ENCODE results near the gene CHD9NB.
A peak's percentile ranks its signal among the peaks of the same experiment; 100 is the strongest.

The CHD9NB gene

DNA sequence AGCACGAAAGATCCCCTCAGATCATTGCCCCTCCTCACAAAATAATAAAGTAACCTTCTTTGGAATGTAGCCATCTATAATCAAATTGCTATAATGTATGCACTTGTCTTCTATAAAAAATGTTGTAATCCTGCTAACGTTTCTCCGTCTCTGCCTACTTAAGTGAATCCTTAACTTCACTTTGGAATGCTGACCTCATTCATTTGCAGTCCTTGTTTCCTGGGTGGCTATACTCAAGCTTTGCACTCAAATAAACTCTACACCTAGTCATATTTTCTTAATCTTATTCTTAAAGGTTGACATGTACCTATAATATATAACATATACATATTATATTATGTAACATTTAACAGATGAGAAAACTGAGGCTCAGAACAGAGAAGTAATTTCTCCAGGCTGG is 22.7 kb downstream of the CHD9NB start:
- no peak for DNase-seq

DNA sequence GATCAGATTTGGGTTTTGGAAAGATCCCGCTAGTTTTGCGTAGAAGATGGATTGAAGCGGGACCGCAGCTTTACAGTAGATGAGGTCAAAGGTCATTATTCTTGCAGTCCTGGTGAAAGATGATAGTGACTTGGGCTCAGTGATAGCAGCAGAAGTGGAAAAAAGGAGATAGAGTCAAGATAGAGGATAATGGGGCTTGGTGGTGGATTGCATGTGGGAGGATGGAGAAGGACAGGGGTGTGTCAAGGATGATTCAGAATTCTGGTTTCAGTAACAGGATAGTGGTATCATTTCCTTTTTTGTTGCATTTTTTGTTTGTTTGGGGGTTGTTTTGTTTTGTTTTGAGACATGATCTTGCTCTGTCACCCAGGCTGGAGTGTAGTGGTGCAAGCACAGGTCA is 28.7 kb downstream of the CHD9NB start:
- peak in 3 of 4 experiments; percentile 21 to 38 (median 30) for DNase-seq

DNA sequence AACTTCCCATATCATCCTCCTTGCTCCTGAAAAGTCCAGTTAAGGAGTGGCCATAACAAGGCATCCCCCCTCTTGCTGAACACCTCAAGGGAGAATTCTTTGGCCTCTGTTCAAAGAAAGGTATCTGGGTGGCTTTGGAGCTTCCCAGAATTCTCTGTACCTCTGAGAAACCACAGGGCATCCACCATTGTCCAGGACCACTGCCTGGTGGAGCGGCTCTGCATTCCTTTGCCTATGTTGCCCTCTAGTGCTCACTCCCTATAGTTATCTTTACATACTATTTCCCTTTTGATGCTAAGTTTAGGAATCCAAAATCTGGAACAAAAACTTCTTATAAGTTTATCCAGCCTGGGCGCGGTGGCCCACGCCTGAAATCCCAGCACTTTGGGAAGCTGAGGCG is 30.3 kb downstream of the CHD9NB start:
- DNase-seq = peak; percentile 40 to 68 (median 56)

DNA sequence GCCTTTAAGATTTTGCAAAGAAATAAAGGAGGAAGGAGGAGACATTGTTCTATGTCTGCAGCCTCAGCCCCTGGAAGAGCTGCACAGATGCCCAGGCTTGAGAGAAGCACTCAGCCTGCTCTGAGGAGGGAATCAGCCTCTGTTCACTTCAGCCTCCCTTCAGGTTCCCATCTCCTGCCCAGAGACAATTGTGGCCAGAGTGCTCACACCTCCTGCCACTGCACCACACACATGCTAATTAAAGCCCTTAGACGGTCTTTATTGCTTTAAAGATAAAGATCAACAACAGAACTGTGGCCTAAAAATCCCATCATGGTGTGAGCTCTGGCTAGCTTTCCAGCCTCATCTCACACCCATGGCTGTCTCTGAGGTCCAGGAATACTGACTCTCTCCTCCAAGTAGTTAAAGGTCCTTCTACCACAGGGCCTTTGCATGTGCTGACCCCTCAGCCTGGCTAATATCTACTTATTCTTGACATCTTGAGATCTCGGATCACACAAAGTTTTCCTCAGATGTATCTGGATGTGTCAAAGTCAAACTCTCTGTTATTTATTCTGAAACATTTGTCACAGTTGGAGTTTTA is 33.8 kb downstream of the CHD9NB start:
- DNase-seq = no peak

DNA sequence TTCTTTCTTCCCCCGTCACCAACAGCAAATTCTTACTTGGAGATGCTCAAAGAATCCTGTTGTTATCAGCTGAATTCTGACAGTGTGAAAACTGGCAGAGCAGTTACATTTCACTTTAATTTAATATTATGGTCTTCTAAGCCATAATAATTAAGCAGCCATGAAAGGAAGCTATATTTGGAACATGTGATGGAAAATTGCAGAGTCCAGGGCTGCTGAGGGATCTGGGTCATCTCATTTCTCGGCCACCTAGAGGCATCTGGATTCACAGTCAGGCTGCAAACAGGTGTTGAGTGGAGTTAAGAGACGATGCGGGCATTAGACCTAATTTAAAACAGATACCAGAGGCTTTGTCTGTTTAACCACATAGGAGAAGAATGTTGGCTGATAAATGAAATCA is 38.4 kb downstream of the CHD9NB start:
- DNase-seq = no peak

DNA sequence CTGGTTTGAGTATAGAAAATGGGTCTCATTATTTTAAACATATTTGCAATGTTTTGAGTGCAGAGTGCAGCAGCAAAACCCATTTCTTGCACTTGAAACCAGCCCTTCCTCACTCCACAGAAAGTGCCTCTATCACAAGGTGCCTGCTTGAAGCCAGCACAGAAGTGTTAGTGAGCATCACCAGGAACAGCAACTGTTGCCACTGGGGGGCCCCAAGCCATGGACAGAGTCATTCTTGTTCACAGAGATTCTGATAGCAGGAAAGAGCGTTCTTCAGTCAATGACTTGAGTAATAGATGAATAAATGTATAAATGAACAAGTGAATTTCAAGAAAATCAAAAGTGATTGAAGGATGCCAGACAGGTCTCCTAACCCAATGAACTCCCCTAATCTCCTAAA is 45.6 kb downstream of the CHD9NB start:
- no peak for DNase-seq

DNA sequence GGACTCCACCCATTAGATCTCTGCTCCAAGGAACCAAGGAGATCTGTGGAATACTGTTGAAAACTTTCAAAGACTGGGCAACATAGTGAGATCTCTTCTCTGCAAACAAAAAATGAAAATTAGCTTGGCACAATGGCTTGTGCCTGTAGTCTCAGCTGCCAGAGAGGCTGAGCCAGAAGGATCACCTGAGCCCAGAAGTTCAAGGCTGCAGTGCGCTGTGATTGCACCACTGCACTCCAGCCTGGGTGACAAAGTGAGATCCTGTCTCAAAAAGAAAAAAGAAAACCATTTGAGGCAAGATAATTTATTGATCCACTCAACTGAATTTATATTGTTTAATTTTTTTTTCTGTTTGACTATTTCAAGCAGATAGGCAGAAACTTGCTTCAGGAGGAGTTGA is 54.8 kb downstream of the CHD9NB start:
- DNase-seq = no peak

DNA sequence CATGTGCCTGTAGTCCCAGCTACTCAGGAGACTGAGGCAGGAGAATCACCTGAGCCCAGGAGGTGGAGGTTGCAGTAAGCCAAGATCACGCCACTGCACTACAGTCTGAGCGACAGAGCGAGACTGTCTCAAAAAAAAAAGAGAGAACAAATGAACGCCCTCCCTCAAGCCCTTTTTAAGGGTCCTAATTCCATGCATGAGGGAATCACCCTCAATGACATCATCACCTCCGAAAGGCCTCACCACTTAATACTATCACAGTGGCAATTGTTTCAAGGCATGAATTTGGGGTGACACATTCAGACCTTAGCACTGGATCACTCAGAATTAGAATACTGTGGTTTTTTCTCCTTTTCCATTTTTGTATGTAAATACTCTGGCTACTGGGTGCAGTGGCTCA is 57.8 kb downstream of the CHD9NB start:
- DNase-seq = no peak

DNA sequence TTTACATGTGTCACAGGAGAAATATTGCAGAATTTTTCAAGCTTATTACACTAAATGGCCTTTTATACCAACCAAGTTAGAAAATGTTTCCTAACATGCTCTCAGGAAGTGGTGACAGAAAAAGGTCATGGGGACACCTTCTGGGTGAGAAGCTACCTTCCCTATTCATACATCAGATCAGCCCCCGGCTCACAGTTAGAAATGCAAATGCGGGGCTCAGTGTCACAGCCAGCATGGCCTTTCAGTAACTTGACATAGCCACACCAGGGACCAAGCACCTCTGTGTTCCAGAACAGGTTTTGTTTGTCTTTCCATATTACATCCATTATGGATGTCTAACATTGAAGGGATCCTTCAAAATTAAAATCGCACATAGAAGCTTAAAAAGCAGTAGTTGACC is 59.5 kb downstream of the CHD9NB start:
- peak in 3 of 4 experiments; percentile 1 to 8 (median 3) for DNase-seq

DNA sequence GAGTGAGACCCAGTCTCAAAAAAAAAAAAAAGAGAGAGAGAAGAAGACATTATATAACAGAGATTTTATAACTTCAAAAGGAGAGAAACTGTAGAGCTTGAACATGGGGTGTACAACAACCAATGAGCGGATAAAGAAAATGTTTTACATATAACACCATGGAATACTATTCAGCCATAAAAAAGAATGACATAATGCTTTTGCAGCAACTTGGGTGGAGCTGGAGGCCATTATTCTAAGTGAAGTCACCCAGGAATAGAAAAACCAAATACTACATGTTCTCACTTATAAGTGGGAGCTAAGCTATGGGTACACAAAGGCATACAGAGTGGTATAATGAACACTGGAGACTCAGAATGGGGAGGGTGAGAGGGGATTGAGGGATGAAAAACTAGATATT is 61.1 kb downstream of the CHD9NB start:
- DNase-seq = no peak

All from suppressor macrophage (primary cell).